ENCODE measurements around the gene CCDC185.

CCDC185 gene

DNA sequence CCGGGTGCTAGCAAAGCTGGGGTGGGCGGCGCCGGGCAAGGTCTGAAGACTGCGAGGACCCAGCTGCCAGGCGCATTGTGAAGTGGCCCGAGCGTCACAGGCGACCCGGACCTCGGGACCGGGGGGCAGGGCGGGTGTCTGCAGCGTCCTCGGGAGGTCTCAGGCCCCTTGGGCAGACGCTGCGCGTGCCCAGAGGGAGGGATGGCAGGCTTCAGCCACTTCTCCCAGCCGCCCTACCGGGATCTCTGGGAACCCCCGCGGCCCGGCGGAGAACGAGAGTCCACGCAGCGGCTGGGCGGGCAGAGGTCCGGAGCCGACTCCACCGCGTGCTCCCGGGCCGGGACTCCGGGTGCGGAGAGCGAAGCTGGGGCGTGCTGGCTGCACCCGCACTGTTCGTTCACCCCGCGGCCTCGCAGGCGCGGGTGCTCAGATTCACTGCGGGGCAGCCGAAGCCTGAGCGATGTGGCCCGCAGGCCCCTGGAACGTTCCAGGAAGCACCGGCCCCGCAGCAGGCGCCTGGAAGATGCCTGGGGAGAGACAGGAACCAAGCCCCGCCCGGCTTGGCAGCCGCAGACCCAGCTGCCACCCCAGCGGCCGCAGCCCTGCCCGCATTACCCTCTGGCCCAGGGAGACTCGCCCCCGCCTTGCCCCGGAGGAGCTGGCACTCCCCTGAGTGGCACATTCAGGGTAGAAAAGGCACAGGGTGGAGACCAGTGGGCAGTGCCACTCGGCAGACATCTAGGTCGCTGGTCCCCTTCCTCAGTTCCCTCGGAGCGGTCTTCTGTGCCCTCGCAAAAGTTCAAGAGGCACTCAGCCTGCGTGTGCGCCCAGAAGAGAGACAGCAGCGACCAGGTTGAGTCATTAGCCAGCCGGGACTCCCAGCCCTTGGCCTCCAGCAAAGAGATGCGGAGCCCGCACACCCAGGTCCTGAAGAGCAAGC lies at the start of gene CCDC185:
Gene CCDC185, plus strand, starts transcription at position 141 of the 940 bp plus-strand sequence. Its CDS starts 61 bp downstream, at position 202.
- no peak for DNase-seq (ENCODE audit: low read depth)

GRCh38 chr1:223343692-223344091 lies 49.5 kb upstream of the CCDC185 start:
- DNase-seq (ENCODE audit: low read depth) = no peak

DNA sequence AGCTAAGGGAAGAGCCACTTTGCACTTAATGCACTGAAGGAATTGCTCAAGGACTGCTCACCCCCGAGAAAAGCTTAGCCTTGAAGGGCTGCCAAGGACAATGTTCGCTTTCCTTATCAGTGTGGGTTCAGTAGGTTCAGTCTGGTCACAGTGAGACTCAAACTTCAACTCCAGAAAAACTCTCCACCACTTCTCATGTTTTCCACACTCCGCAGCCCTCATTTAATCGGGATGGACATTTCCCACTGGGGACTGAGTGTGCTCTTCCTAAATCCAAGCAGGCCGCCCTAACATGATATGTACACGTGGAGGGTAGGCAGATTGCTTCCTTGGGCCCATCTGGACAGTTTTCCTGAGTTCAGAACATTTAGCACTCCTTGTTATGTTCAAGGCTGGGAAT lies 48.7 kb upstream of the CCDC185 start:
- DNase-seq (ENCODE audit: low read depth) = peak; percentile 63

DNA sequence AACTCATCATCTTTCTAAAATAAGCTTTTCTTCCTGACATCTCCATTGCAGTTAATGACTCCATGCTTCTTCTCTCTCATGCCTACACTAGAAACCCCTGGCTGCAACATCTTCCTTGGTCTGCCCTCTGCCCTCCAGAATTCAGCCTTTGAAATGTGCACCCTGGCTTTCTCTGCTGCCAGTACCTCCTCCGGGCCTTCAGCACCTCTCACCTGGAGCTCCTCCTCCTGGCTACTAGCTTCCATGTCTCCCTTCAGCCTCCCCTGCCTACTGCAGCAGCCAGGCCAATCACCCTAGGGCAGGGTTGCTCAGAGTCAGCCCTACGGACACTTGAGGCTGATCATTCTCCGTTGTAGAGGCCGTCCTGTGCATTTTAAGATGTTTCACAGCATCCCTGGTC lies 47.5 kb upstream of the CCDC185 start:
- DNase-seq (ENCODE audit: low read depth) = no peak

GRCh38 chr1:223346311-223346710 lies 46.9 kb upstream of the CCDC185 start:
- no peak for DNase-seq (ENCODE audit: low read depth)

DNA sequence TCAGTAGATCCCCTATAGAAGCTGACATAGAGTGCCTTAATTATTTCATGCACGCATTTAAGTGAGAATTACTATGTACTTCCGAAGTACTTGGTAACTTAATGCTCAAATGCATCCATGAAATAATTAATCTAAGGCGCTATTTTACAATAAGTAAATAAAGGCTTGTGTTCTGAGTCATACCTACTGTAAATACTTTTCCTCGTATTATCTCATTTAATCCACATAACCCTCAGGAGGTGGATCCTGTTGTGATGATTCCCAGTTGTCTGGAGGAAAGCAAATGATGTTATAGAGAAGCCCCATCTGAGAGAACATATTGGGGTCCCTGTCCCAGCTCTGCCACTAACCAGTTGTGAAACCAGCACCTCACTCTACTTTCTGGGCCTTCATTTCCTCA lies 45.6 kb upstream of the CCDC185 start:
- DNase-seq (ENCODE audit: low read depth) = no peak

- no peak for DNase-seq (ENCODE audit: low read depth)
Measured at GRCh38 chr1:223348439-223348838, 44.8 kb upstream of the CCDC185 start.

- no peak for DNase-seq (ENCODE audit: low read depth)
Measured at GRCh38 chr1:223349241-223349640, 44.0 kb upstream of the CCDC185 start.

- peak; percentile 73 for DNase-seq (ENCODE audit: low read depth)
Measured at GRCh38 chr1:223350361-223350908, 42.8 kb upstream of the CCDC185 start.

- no peak for DNase-seq (ENCODE audit: low read depth)
Measured at GRCh38 chr1:223352944-223353343, 40.3 kb upstream of the CCDC185 start.

DNA sequence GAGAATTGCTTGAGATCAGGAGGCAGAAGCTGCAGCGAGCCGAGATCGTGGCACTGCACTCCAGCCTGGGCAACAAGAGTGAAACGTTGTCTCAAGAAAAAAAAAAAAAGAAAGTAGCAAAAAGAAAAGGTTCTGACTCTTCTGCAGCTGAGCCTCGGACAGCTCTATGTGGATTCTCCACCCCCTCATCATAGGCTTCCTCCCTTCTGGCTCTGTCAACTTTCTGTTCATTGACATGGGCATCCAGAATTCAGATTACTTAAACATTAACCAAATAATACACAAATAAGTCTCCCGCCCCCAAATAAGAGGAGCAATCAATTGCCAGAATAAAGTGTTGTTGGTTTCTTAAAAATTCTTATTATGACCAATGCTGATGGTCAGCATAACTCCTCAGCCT lies 39.3 kb upstream of the CCDC185 start:
- DNase-seq (ENCODE audit: low read depth) = no peak

- DNase-seq (ENCODE audit: low read depth) = no peak
Measured at GRCh38 chr1:223355699-223356098, 37.5 kb upstream of the CCDC185 start.

DNA sequence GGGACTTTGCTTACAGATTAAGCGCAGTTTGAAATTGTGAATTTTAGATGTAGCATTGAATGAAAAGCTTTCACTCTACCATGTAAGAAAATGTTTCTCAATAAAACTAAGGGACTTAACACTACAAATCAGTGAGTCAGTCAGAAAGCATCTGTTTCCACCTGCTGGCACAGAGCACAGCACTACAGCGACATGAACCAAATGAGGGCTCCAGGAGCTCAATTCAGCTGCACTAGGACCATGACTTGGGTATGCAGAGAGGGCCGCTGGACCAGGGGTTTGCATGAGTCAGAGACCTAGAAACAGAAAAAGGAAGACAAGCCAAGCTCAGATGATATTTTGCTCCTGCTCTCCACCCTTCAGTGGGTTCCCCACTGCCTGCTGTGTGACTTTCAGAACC lies 34.4 kb upstream of the CCDC185 start:
- DNase-seq (ENCODE audit: low read depth) = no peak

GRCh38 chr1:223363057-223363855 lies 30.0 kb upstream of the CCDC185 start:
- DNase-seq (ENCODE audit: low read depth) = no peak

DNA sequence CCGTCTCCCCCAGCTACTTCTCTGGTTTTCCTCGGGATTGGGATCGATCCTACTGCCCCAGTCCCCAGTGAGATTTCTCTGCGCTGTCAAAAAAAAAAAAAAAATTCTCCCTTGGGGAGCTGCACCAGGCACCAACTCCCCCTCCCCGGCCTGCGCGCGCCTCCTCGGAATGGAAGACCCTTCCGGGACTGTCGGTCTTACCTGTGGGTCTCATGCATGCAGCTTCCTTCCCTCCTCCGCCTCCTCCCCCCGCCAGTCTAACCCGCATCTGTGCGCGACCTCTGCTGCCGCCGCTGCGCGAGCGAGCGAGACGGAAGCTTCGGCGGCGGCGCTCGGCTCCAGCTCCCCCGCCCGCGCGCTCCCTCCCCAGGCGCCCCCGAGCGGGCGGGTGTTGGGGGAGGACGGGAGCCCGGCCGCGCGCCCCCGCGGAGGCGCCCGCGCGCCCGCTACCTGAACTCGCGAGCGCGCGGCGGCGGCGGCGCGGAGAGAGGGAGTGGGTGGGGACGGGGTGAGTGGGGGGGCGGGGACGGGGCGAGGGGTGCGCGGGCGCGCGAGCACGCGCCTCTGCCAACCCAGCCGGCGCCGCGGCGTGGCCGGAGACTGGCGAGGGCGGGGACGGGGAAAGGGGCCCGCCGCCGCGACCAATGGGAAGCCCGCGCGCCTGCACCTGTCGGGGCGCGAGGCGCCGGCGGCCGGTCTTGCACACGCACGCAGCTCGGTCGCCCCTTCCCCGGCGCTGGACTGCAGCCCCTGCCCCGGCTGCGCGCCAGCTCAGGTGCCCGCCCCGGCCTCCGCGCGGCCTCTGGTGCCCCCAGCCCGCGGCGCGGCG lies 29.1 kb upstream of the CCDC185 start, which contains the start of gene SUSD4:
Gene SUSD4, minus strand, starts transcription at position 321 of the 829 bp plus-strand sequence. CDS start 751 bp downstream, outside the sequence.
- DNase-seq (ENCODE audit: low read depth) = no peak

DNA sequence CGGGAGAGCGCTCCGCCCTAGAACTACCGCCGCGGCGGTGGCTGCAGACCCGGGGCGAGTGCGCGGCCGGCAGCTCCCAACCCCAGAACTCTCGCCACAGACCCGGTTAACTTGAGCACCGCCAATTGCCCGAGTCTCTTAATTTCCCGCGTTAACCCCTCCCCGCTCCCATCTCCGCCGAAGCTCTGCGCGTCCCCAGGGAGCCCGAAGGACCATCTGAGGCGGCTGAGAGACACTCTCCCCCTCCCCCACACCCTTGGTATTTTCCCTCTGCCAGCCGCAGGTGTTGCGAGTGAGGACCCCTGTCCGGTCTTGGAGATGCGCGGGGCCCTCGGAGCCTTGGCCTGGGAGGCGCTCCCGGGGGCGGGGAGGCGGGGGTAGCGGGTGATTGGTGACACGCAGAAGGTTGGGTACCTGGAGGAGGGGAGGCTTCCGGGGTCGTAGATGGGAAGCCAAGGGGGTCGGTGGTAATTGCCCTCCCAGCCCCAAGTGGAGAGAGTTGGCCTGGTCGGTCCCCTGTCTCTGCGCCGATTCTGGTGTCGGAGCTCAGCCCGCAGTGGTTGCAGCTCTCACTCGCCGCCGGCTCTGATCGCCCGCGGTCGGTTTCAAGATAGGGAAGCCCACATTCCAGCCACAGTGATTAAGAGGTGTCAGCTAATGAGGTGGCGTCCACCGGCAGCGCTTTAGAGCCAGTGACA lies 28.4 kb upstream of the CCDC185 start:
- DNase-seq (ENCODE audit: low read depth) = no peak

GRCh38 chr1:223374064-223374610 lies 19.1 kb upstream of the CCDC185 start:
- no peak for DNase-seq (ENCODE audit: low read depth)

DNA sequence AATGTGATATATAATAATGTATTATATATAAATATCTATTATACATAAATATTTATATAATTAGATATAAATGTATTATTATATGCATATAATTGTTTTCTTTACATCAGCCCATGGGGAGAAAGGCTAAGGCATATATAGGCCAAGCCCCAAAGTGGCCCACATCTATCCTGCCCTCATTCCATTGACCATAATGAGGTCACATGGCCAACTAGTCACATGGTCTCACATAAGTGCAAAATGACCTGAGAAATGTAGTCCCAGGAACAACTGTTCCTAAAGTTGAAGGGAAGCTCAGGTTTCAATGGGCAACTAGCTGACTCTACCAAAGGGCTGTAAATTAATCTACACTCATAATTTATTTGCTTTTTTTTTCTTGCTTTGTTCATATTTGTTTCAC lies 14.5 kb upstream of the CCDC185 start:
- DNase-seq (ENCODE audit: low read depth) = no peak

GRCh38 chr1:223386013-223386412 lies 7.2 kb upstream of the CCDC185 start:
- DNase-seq (ENCODE audit: low read depth) = no peak

GRCh38 chr1:223390618-223391017 lies 2.6 kb upstream of the CCDC185 start:
- DNase-seq (ENCODE audit: low read depth) = no peak

DNA sequence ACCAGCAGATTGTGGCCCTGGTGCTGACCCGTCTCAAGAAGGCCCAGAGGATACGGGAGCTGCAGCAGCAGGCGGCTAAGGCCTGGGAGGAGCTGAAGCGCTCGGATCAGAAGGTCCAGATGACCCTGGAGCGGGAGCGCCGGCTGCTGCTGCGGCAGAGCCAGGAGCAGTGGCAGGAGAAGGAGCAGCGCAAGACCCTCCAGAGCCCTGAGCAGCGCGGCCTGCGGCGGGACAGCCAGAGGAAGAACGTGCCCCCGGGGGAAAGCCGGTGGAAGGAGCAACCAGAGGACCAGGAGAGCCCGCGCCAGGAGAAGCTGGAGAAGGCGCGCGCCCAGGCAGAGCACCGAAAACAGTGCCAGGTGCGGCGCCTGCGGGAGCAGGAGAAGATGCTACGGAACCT lies 1.0 kb downstream of the CCDC185 start:
- no peak for DNase-seq (ENCODE audit: low read depth)

Measured in amniotic epithelial cell (primary cell).